K562 (cell line): ENCODE results near the gene EFEMP2. TPM values are rescaled to one million over a fixed set of nuclear protein-coding genes. Genes with fewer than 3 reads are reported as not detected.

Experiments used
- CBX8 ChIP-seq: fragments of 200-600 bp; sonication (generic); IDR thresholded peaks from 2 replicates; pipeline ENCODE4 v1.6.1; 2012; ENCODE audit warnings: borderline replicate concordance, mixed run types, low read depth, mild to moderate bottlenecking, moderate library complexity, mixed read lengths, low read length, control low read depth, inconsistent platforms; ENCODE audit not compliant: poor library complexity, severe bottlenecking; ENCODE audit errors: extremely low read depth
- ELF4 ChIP-seq: fragments of 450-650 bp; formaldehyde crosslinking; IDR thresholded peaks from 2 replicates; pipeline ENCODE4 v1.4.0; 2022; ENCODE audit warnings: missing genetic modification characterization
- HNRNPUL1 ChIP-seq: fragments of 200-400 bp; formaldehyde crosslinking; IDR thresholded peaks from 2 replicates; pipeline ENCODE4 v1.6.1; 2017; ENCODE audit warnings: low read length
- MCM3 ChIP-seq: fragments of 450-650 bp; IDR thresholded peaks from 2 replicates; pipeline ENCODE4 v1.6.1; 2016
- MYC ChIP-seq, 2 experiments: fragments of 250-450 bp in 1 of 2; sonication (Bioruptor Pico) in 1 of 2; IDR thresholded peaks; 2 replicates each; pipeline versions ENCODE4 v1.5.1 to v1.6.1; 2012 to 2021; ENCODE audit warnings: low read depth in 2 of 2, borderline replicate concordance in 1 of 2, improper control_type of control experiment in 1 of 2, low read length in 1 of 2, mild to moderate bottlenecking in 1 of 2, moderate library complexity in 1 of 2
- POLR2H ChIP-seq: IDR thresholded peaks from 2 replicates; pipeline ENCODE4 v1.6.1; 2016; ENCODE audit warnings: missing genetic modification characterization, low read depth, mild to moderate bottlenecking, control low read depth, missing compliant biosample characterization, moderate library complexity
- PYGO2 ChIP-seq: fragments of 450-650 bp; IDR thresholded peaks from 2 replicates; pipeline ENCODE4 v1.6.1; 2016; ENCODE audit warnings: mild to moderate bottlenecking, missing genetic modification characterization, moderate library complexity, missing compliant biosample characterization
- RHOXF2B ChIP-seq: fragments of 250-450 bp; sonication (Bioruptor Pico); conservative IDR thresholded peaks from 2 replicates; pipeline ENCODE4 v1.5.1; 2021
- SIN3A ChIP-seq, 2 experiments: fragments of 150-350 bp in 1 of 2; IDR thresholded peaks; 2 replicates each; pipeline ENCODE4 v1.6.1; 2011 to 2016; ENCODE audit warnings: borderline replicate concordance in 2 of 2, low read depth in 2 of 2, low read length in 2 of 2, mild to moderate bottlenecking in 2 of 2, moderate library complexity in 2 of 2; ENCODE audit not compliant: control insufficient read depth in 1 of 2
- ZC3H4 ChIP-seq: sonication (generic); formaldehyde crosslinking; IDR thresholded peaks from 2 replicates; pipeline ENCODE4 v1.9.0; 2021; ENCODE audit warnings: missing genetic modification reagents, borderline replicate concordance
- ZFPM2 ChIP-seq: fragments of 250-450 bp; sonication (Bioruptor Pico); IDR thresholded peaks from 2 replicates; pipeline ENCODE4 v1.5.1; 2022; ENCODE audit warnings: mild to moderate bottlenecking
- ZKSCAN3 ChIP-seq: fragments of 250-450 bp; sonication (Bioruptor Pico); IDR thresholded peaks from 2 replicates; pipeline ENCODE4 v1.4.0; 2020
- polyA plus RNA-seq, 8 experiments: library from polyadenylated mRNA; depleted of rRNA in 4 of 8; stranded (reverse) in 5 of 8; unstranded in 3 of 8; fragments of >200 nt; fragmentation: Nextera tagmentation in 2 of 8; fragmentation: Illumina TruSeq in 1 of 8; extraction: Ambion mirVana in 2 of 8; extraction: Trizol in 1 of 8; gene quantifications; 2 replicates each; pipeline versions ENCODE4 v1.2.1 to v1.2.3, GENCODE V29; 2011 to 2014; ENCODE audit warnings: inconsistent platforms in 1 of 8, missing spikeins in 1 of 8
- total RNA-seq, 7 experiments: library from RNA; depleted of rRNA in 6 of 7; stranded (reverse); fragments of >200 nt in 6 of 7; fragmentation: Illumina TruSeq in 2 of 7; extraction: Trizol in 2 of 7; gene quantifications; 2 replicates each; pipeline versions ENCODE4 v1.2.1 to v1.2.3, GENCODE V29; 2011 to 2021; ENCODE audit warnings: low replicate concordance in 1 of 7
- TF ChIP-seq, protein P1 (sequence below): sonication (generic); formaldehyde crosslinking; IDR thresholded peaks from 2 replicates; pipeline ENCODE4 v1.8.1; 2023; ENCODE audit warnings: missing genetic modification reagents, mild to moderate bottlenecking, borderline replicate concordance
- TF ChIP-seq, protein P2 (sequence below): fragments of 250-450 bp; sonication (Bioruptor Pico); IDR thresholded peaks from 2 replicates; pipeline ENCODE4 v1.5.0; 2021; ENCODE audit warnings: mild to moderate bottlenecking, borderline replicate concordance
- TF ChIP-seq, protein P3 (sequence below): sonication (generic); formaldehyde crosslinking; IDR thresholded peaks from 2 replicates; pipeline ENCODE4 v1.9.0; 2022; ENCODE audit warnings: mild to moderate bottlenecking, missing genetic modification reagents

The EFEMP2 gene
- total and polyA plus RNA-seq, 9 of the 15 experiments (the other 6 are each of a cell fraction or from before 2014, with no cell fraction given): 0.07 to 2.9 (median 0.69) TPM; not detected in 1

DNA sequence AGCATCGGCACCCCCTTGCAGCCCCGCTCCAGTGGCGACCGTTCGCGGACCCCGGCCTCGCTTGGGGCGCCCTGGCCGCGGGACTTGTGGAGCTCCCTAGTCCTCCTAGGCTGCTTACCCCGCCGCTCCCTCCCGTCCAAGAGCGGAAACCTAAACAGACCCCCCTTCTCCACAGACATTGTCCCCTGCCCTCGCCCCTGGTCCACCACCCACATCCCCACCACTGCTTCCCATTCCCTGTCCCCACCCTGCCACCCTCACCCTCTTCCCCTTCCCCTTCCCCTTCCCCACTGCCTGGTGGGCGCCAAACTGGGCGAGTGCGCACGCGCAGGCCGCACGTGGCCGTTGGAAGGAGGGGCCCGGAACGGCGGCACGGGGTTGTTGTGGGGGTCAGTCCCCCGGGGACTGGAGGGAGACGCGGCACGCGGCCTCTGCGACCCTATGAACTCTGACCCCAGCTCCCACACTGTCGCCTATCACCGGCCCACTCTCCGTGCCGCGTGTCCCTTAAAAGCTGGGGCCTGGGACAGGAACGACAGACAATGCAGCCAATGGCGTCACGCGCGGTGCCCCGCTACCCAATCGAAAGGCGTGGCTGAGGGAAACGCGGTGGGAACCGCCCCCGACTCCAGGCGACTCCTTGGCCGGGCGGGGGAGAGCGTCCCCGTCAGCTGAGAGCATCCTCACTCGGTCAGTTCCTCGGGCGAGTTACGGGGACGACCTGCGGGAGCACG is 39.1 kb downstream of the EFEMP2 start, which contains the start of gene SNX32 (continued):
- TF ChIP-seq ZKSCAN3 (no peak), MCM3 (no peak), POLR2H (no peak), ZC3H4 (CRISPR knock-in tag) (no peak), RHOXF2B (CRISPR knock-in tag) (no peak), MYC (IDR thresholded peaks at IDR 0.05; ENCODE audit: low read depth, low read length) (no peak), MYC (CRISPR knock-in tag; IDR thresholded peaks at IDR 0.05; ENCODE audit: borderline replicate concordance, low read depth) (no peak), PYGO2 (tag) (no peak), ZFPM2 (CRISPR knock-in tag) (no peak), SIN3A (IDR thresholded peaks at IDR 0.05; ENCODE audit: borderline replicate concordance in 2 of 2, control insufficient read depth in 1 of 2, low read depth in 2 of 2, low read length in 2 of 2) (no peak), CBX8 (no peak), HNRNPUL1 (no peak), ELF4 (no peak)
- TF ChIP-seq, protein P1, sequence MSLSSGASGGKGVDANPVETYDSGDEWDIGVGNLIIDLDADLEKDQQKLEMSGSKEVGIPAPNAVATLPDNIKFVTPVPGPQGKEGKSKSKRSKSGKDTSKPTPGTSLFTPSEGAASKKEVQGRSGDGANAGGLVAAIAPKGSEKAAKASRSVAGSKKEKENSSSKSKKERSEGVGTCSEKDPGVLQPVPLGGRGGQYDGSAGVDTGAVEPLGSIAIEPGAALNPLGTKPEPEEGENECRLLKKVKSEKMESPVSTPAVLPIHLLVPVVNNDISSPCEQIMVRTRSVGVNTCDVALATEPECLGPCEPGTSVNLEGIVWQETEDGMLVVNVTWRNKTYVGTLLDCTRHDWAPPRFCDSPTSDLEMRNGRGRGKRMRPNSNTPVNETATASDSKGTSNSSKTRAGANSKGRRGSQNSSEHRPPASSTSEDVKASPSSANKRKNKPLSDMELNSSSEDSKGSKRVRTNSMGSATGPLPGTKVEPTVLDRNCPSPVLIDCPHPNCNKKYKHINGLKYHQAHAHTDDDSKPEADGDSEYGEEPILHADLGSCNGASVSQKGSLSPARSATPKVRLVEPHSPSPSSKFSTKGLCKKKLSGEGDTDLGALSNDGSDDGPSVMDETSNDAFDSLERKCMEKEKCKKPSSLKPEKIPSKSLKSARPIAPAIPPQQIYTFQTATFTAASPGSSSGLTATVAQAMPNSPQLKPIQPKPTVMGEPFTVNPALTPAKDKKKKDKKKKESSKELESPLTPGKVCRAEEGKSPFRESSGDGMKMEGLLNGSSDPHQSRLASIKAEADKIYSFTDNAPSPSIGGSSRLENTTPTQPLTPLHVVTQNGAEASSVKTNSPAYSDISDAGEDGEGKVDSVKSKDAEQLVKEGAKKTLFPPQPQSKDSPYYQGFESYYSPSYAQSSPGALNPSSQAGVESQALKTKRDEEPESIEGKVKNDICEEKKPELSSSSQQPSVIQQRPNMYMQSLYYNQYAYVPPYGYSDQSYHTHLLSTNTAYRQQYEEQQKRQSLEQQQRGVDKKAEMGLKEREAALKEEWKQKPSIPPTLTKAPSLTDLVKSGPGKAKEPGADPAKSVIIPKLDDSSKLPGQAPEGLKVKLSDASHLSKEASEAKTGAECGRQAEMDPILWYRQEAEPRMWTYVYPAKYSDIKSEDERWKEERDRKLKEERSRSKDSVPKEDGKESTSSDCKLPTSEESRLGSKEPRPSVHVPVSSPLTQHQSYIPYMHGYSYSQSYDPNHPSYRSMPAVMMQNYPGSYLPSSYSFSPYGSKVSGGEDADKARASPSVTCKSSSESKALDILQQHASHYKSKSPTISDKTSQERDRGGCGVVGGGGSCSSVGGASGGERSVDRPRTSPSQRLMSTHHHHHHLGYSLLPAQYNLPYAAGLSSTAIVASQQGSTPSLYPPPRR: no peak
- TF ChIP-seq, protein P2, sequence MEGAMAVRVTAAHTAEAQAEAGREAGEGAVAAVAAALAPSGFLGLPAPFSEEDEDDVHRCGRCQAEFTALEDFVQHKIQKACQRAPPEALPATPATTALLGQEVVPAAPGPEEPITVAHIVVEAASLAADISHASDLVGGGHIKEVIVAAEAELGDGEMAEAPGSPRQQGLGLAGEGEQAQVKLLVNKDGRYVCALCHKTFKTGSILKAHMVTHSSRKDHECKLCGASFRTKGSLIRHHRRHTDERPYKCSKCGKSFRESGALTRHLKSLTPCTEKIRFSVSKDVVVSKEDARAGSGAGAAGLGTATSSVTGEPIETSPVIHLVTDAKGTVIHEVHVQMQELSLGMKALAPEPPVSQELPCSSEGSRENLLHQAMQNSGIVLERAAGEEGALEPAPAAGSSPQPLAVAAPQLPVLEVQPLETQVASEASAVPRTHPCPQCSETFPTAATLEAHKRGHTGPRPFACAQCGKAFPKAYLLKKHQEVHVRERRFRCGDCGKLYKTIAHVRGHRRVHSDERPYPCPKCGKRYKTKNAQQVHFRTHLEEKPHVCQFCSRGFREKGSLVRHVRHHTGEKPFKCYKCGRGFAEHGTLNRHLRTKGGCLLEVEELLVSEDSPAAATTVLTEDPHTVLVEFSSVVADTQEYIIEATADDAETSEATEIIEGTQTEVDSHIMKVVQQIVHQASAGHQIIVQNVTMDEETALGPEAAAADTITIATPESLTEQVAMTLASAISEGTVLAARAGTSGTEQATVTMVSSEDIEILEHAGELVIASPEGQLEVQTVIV (CRISPR knock-in tag): no peak
- TF ChIP-seq, protein P3, sequence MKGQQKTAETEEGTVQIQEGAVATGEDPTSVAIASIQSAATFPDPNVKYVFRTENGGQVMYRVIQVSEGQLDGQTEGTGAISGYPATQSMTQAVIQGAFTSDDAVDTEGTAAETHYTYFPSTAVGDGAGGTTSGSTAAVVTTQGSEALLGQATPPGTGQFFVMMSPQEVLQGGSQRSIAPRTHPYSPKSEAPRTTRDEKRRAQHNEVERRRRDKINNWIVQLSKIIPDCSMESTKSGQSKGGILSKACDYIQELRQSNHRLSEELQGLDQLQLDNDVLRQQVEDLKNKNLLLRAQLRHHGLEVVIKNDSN: no peak; the same call in 1 of the 2 replicates
